ENCODE data around the gene LRPAP1.
"Not testable (repeated sequence)": the region's sequence is repeated elsewhere in the genome, so short reads cannot be mapped to it uniquely, and the experiment has no call there.

The LRPAP1 gene

DNA sequence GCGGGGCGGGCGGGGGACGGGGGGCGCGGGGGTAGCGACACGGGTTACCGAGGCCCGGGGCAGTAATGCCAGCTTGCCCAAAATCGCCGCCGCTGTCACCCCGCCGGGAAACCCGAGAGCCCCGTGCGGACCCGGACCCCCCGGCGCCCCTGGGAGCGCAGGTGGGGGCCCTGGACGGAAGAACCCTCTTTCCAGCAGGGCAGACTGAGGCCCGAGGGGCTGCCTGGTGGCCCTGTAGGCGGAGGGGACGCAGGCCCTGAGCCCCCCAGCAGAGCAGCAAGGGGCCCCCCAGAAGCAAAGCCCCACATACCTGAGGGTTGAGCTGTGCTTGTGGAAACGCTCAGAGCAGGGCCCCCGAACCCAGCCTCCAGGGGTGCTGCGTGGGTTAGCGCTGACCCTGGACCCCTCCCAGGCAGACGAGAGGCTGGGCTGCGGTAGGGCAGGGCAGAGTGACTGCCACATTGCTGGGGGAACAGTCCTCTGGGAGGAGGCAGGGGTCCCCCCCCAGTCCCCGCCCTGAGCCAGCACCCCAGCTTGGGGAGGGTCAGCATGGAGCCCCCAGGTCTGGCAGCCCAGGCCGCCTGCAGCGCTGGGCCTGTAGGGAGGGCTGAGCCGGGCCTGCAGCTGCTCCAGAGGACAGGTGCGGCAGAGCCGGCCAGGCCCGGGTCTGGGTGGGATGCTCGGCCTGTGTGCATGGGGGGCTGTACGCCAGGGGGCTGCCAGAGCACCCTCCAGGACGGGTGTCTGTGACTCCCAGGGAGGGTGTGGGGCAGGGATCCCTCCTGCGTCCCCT lies 68.5 kb downstream of the LRPAP1 start:
- DNase-seq: no peak

DNA sequence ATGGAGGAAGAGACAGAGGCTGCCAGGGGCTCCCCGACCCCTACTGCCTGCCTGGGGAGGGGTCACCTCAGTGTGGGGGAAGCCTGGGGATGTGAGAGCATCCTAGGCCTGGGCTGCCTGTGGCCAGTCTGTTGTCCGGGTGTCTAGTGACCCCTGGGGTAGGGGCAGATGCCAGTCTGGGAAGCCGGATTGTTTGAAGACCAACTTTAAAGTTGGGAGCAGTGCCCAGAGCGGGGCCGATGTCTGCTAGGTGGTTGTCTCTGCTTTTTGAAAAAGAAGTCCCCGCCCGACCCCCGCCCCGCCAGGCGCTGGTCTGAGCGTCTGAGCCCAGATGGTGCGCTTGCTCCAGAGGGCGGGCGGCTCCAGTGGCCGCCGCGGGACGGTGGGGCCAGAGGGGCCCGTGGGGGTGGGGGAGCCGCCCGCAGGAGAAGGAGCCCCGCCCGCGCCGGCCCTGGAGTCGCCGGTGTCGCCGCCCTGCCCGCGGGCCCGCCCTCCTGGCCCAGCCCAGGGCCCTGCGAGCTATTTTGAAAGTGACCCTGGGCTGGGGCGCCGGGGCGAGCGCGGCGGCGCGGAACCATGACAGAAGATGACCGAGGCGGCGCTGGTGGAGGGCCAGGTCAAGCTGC lies 69.3 kb downstream of the LRPAP1 start, which contains the start of gene DOK7:
Gene DOK7, plus strand, starts transcription at position 517 of the 626 bp plus-strand sequence. Its CDS starts 70 bp downstream, at position 587.
- DNase-seq: no peak

DNA sequence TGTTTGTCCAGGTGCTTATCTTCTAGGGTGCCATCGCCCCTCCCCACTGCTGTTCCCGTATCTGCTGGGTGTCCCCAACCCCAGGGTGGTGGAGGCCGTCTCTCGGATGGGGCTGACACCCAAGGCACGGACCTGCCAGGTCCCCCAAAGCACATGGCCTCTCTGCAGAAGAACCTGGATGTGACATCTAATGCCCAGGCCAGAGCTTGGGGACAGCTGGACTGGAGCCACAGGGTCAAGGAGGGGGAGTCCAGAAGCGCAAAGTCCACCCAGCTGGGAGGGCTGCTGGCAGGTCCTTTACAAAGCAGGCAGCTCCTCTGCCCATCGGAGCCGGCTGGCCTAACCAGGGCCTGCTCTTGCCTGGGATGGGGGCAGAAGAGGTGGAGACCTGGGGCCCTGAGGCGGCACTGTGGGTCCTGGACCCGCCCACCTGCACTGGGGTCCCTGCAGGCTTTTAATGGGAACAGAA lies 69.9 kb downstream of the LRPAP1 start:
- DNase-seq: no peak

DNA sequence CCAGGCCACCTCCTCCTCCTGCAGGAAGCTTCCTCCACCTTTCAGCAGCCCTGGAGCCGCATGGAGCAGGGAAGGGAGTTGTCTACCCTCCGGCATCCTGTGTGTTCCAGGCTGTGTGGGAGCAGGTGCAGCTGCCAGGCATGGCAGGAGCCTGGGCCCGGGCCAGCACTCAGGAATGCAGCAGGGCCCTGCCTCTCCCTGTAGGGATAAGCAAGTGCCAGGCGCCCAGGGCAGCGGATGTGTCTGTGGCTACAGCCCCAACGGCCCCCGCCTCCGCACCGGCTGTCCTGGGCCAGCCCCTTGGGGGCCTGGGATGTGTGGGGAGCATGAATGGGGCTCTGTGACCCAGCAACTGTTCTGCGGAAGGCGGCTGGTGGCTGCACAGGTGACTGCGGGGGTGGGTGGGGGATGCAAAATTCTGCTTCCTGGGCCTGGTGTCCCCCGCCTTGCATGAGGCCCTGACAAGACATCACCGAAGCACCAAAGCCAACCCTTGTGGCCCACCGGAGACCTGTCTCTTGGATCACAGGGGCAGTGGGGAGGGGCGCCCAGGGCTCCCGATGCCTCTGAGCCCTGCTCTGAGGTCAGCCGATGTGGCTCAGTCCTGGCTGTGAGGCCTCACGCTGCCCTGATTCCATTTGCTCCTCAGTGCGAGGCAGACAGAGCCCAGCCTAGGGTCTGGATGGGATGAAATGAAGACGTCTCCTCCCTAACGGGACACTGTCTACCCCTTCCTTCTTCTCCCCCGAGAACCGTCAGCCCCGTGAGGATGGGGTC lies 70.5 kb downstream of the LRPAP1 start:
- no peak for DNase-seq

- DNase-seq: no peak
Observed at GRCh38 chr4:3460926-3461325, 71.3 kb downstream of the LRPAP1 start.

DNA sequence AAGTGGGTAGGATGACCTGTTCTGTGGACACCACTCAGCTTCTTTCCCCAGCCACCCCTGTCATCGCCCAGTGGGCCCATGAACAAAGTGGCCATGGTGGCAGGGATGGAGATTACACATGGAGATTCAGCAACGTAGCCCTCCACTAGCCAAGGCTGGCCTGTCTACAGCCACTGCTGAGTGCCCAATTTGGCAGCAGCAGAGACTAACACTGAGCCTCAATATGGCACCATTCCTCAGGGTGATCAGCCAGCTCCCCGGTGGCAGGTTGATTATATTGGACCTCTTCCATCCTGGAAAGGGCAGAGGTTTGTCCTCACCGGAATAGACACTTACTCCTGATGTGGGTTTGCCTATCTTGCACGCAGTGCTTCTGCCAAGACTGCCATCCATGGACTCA lies 73.1 kb downstream of the LRPAP1 start:
- not testable (repeated sequence) for DNase-seq

DNA sequence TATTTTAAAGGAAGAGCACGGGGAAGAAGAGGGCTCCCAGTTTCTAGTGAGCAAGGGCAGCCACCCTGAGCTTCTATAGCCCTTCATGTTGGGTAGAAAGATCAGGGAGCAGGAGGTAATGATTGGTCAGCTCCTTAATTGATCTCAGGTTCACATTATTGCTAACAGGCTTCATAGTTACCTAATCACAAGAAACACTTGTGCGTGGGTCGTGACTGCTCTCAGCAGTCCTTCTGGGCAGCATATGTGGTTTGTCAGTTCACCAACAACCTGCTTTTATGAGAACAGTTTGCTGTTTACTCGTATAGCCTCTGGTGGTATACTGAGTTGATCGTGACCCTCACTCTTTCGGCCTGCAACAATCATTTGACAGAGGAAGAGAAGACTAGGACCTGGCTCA lies 73.9 kb downstream of the LRPAP1 start:
- no peak for DNase-seq

- DNase-seq: not testable (repeated sequence)
Observed at GRCh38 chr4:3455596-3455995, 76.6 kb downstream of the LRPAP1 start.

Measured in nucleus accumbens (tissue), 56 donors.